ENCODE measurements around the gene BRMS1. TPM values are rescaled to one million over a fixed set of nuclear protein-coding genes. Genes with fewer than 3 reads are reported as not detected.

BRMS1 gene
- total and polyA plus RNA-seq, 10 of the 15 experiments (the other 5 are each of a cell fraction or from before 2014, with no cell fraction given): 2.1 to 85.3 (median 48.5) TPM

DNA sequence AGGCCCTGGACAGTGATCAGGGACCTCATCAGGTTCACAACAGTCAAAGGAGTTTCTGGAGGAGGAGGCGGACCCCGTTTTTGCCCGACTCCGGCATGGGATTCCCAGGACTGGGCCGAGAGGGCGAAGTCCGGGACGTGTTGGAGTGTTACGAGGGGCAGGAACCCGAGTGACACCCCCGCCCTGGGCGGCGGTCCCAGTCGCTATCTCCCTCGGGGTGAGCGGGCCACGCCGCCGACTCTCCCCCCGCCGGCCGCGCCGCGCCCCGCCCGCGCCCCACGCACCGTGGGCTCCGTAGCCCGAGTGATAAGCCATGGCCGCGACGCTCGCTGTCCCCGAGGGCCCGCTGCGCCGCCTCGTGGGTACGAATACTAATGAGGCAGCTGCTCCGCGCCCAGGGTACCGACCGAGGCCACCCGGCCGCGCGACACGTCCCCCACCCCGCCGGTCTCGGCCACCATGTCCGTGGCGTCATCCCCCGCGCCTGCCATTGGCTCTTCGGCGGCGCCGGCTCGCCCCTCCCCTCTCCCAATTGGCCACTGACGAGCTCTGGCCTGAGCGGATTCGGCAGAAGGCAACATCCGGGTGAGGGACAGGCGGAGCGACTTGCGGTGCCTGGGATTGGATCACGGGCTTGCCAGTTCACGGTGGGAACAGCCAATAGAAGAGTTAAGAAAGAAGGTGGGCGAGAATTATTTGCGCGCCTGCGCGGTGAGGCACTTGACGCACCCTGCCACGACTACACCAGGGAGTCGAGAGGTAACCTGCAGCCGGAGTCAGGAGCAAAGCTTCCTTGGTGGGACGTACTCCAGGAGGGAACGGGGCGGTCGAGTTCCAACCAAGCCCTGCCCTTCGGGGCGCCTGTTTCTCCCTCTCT, 56.0 kb downstream of the BRMS1 start, which contains the start of gene YIF1A (continued):
- TF ChIP-seq RAD51 (IDR thresholded peaks at IDR 0.05) (no peak), HDAC6 (IDR thresholded peaks at IDR 0.05; ENCODE audit: unreplicated experiment) (peak; percentile 45), ZSCAN29 (IDR thresholded peaks at IDR 0.05) (no peak), ZNF622 (IDR thresholded peaks at IDR 0.05) (no peak), NR2C1 (IDR thresholded peaks at IDR 0.05) (peak; percentile 2; the same call in 1 of the 2 replicates), TCF7 (IDR thresholded peaks at IDR 0.05; ENCODE audit: borderline replicate concordance) (no peak), RCOR1 (conservative IDR thresholded peaks at IDR 0.05; ENCODE audit: low read depth, low read length) (no peak), STAT1 (conservative IDR thresholded peaks at IDR 0.05) (no peak; the same call in 1 of the 2 replicates), SMARCA5 (IDR thresholded peaks at IDR 0.05) (peak; percentile 73), POLR2AphosphoS2 (IDR thresholded peaks at IDR 0.05; ENCODE audit: low read depth, low read length) (peak; percentile 84), WRNIP1 (IDR thresholded peaks at IDR 0.05; ENCODE audit: borderline replicate concordance, low read depth, low read length) (no peak), EP300 (IDR thresholded peaks at IDR 0.05; ENCODE audit: borderline replicate concordance in 1 of 2, control insufficient read depth in 1 of 2, low read depth in 2 of 2, low read length in 2 of 2) (no peak)
- TF ChIP-seq, protein P1, sequence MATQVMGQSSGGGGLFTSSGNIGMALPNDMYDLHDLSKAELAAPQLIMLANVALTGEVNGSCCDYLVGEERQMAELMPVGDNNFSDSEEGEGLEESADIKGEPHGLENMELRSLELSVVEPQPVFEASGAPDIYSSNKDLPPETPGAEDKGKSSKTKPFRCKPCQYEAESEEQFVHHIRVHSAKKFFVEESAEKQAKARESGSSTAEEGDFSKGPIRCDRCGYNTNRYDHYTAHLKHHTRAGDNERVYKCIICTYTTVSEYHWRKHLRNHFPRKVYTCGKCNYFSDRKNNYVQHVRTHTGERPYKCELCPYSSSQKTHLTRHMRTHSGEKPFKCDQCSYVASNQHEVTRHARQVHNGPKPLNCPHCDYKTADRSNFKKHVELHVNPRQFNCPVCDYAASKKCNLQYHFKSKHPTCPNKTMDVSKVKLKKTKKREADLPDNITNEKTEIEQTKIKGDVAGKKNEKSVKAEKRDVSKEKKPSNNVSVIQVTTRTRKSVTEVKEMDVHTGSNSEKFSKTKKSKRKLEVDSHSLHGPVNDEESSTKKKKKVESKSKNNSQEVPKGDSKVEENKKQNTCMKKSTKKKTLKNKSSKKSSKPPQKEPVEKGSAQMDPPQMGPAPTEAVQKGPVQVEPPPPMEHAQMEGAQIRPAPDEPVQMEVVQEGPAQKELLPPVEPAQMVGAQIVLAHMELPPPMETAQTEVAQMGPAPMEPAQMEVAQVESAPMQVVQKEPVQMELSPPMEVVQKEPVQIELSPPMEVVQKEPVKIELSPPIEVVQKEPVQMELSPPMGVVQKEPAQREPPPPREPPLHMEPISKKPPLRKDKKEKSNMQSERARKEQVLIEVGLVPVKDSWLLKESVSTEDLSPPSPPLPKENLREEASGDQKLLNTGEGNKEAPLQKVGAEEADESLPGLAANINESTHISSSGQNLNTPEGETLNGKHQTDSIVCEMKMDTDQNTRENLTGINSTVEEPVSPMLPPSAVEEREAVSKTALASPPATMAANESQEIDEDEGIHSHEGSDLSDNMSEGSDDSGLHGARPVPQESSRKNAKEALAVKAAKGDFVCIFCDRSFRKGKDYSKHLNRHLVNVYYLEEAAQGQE (IDR thresholded peaks at IDR 0.05; ENCODE audit: low read depth, low read length): no peak
- TF ChIP-seq, protein P2, sequence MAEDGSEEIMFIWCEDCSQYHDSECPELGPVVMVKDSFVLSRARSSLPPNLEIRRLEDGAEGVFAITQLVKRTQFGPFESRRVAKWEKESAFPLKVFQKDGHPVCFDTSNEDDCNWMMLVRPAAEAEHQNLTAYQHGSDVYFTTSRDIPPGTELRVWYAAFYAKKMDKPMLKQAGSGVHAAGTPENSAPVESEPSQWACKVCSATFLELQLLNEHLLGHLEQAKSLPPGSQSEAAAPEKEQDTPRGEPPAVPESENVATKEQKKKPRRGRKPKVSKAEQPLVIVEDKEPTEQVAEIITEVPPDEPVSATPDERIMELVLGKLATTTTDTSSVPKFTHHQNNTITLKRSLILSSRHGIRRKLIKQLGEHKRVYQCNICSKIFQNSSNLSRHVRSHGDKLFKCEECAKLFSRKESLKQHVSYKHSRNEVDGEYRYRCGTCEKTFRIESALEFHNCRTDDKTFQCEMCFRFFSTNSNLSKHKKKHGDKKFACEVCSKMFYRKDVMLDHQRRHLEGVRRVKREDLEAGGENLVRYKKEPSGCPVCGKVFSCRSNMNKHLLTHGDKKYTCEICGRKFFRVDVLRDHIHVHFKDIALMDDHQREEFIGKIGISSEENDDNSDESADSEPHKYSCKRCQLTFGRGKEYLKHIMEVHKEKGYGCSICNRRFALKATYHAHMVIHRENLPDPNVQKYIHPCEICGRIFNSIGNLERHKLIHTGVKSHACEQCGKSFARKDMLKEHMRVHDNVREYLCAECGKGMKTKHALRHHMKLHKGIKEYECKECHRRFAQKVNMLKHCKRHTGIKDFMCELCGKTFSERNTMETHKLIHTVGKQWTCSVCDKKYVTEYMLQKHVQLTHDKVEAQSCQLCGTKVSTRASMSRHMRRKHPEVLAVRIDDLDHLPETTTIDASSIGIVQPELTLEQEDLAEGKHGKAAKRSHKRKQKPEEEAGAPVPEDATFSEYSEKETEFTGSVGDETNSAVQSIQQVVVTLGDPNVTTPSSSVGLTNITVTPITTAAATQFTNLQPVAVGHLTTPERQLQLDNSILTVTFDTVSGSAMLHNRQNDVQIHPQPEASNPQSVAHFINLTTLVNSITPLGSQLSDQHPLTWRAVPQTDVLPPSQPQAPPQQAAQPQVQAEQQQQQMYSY (CRISPR knock-in tag; IDR thresholded peaks at IDR 0.05): no peak
- TF ChIP-seq, protein P3, sequence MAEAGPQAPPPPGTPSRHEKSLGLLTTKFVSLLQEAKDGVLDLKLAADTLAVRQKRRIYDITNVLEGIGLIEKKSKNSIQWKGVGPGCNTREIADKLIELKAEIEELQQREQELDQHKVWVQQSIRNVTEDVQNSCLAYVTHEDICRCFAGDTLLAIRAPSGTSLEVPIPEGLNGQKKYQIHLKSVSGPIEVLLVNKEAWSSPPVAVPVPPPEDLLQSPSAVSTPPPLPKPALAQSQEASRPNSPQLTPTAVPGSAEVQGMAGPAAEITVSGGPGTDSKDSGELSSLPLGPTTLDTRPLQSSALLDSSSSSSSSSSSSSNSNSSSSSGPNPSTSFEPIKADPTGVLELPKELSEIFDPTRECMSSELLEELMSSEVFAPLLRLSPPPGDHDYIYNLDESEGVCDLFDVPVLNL (IDR thresholded peaks at IDR 0.05; ENCODE audit: low read depth, low read length): no peak
- TF ChIP-seq, protein P4, sequence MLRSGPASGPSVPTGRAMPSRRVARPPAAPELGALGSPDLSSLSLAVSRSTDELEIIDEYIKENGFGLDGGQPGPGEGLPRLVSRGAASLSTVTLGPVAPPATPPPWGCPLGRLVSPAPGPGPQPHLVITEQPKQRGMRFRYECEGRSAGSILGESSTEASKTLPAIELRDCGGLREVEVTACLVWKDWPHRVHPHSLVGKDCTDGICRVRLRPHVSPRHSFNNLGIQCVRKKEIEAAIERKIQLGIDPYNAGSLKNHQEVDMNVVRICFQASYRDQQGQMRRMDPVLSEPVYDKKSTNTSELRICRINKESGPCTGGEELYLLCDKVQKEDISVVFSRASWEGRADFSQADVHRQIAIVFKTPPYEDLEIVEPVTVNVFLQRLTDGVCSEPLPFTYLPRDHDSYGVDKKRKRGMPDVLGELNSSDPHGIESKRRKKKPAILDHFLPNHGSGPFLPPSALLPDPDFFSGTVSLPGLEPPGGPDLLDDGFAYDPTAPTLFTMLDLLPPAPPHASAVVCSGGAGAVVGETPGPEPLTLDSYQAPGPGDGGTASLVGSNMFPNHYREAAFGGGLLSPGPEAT (IDR thresholded peaks at IDR 0.05; ENCODE audit: low read depth): peak; percentile 71; the same call in 1 of the 2 replicates
- TF ChIP-seq, protein P5, sequence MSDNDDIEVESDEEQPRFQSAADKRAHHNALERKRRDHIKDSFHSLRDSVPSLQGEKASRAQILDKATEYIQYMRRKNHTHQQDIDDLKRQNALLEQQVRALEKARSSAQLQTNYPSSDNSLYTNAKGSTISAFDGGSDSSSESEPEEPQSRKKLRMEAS (IDR thresholded peaks at IDR 0.05; ENCODE audit: low read depth, low read length): peak; percentile 62

Data from GM12878 (cell line).